SU-DHL-6 (cell line): ENCODE results near the gene ATOSB.

Experiments used
- EZH2phosphoT487 ChIP-seq: fragments of 200-600 bp; sonication (generic), shearing (Covaris generic); conservative IDR thresholded peaks from 2 replicates; pipeline ENCODE4 v1.6.1; 2018; ENCODE audit warnings: mild to moderate bottlenecking, antibody characterized with exemption, low read length, moderate library complexity, mixed read lengths
- TF ChIP-seq, protein P1 (sequence below): fragments of 200-600 bp; sonication (generic); IDR thresholded peaks from one replicate; pipeline ENCODE4 v1.5.1; 2017; ENCODE audit warnings: antibody characterized with exemption, mild to moderate bottlenecking, low read length, moderate library complexity; ENCODE audit not compliant: insufficient read depth, poor library complexity, severe bottlenecking

- TF ChIP-seq, protein P1, sequence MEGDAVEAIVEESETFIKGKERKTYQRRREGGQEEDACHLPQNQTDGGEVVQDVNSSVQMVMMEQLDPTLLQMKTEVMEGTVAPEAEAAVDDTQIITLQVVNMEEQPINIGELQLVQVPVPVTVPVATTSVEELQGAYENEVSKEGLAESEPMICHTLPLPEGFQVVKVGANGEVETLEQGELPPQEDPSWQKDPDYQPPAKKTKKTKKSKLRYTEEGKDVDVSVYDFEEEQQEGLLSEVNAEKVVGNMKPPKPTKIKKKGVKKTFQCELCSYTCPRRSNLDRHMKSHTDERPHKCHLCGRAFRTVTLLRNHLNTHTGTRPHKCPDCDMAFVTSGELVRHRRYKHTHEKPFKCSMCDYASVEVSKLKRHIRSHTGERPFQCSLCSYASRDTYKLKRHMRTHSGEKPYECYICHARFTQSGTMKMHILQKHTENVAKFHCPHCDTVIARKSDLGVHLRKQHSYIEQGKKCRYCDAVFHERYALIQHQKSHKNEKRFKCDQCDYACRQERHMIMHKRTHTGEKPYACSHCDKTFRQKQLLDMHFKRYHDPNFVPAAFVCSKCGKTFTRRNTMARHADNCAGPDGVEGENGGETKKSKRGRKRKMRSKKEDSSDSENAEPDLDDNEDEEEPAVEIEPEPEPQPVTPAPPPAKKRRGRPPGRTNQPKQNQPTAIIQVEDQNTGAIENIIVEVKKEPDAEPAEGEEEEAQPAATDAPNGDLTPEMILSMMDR: no peak
- no peak for TF ChIP-seq EZH2phosphoT487
Observed at GRCh38 chr9:35116539-35116897, 856 bp upstream of the ATOSB start.
